Measurements from ENCODE around the gene IDUA.

DNA sequence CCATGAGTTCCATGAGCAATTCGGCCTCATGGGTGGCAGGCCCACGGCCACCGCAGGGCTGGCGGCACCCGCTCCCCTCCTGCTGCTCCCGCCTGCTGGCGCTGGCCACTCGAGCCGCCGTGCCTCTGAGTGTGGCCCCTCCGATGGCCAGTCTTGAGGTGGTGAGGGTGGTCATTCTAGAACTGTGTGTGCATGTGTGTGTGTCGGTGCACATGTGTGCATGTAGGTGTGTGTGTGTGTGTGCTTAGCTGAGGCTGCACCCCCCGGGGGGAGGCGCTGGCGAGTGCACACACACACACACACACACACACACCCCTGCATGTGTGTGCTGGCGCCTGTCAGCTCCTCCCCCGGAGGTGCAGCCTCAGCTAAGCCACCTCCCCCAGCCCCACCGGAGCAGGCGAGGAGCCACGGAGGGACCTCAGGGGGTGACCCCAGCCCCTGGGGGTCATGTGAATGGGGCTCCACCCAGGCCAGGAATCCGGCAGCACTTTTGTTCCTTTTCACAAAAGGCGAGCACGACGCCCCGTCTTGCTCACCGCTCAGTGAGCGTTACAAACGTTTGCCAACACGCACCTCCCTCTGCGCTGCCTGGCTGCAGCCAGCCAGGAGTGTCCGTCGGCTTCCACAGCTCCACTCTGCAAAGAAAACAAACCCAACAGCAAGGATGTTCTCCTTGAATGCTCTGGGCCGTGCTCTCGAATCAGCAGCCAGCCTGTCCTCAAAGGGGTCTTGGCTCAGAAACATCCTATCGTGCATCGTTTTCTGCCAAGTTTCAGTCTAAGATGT, 54.5 kb downstream of the IDUA start:
- TF ChIP-seq, protein P1, sequence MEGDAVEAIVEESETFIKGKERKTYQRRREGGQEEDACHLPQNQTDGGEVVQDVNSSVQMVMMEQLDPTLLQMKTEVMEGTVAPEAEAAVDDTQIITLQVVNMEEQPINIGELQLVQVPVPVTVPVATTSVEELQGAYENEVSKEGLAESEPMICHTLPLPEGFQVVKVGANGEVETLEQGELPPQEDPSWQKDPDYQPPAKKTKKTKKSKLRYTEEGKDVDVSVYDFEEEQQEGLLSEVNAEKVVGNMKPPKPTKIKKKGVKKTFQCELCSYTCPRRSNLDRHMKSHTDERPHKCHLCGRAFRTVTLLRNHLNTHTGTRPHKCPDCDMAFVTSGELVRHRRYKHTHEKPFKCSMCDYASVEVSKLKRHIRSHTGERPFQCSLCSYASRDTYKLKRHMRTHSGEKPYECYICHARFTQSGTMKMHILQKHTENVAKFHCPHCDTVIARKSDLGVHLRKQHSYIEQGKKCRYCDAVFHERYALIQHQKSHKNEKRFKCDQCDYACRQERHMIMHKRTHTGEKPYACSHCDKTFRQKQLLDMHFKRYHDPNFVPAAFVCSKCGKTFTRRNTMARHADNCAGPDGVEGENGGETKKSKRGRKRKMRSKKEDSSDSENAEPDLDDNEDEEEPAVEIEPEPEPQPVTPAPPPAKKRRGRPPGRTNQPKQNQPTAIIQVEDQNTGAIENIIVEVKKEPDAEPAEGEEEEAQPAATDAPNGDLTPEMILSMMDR (IDR thresholded peaks at IDR 0.05), result no peak
- no peak for TF ChIP-seq EP300 (IDR thresholded peaks at IDR 0.05)
- no peak for TF ChIP-seq POLR2A (IDR thresholded peaks at IDR 0.05)

Measured in tibial nerve (tissue), 4 donors.